ACC112 (cell line): ENCODE measurements around the gene WNT16.

Experiments used
- H2AFZ ChIP-seq: fragments of 200-600 bp; sonication (generic); one replicate; pipeline ENCODE4 v1.6.0; 2017; ENCODE audit warnings: antibody characterized with exemption, low read length; ENCODE audit not compliant: unreplicated experiment
- H3K27ac ChIP-seq: fragments of 200-600 bp; sonication (generic); 2 replicates; pipeline ENCODE4 v1.5.1; 2014; ENCODE audit warnings: low read depth, mild to moderate bottlenecking, antibody characterized with exemption, low read length, moderate library complexity
- H3K27me3 ChIP-seq: fragments of 200-600 bp; sonication (generic); 2 replicates; pipeline ENCODE4 v1.6.1; 2014; ENCODE audit warnings: mild to moderate bottlenecking, antibody characterized with exemption, low read length, moderate library complexity, mixed read lengths; ENCODE audit not compliant: insufficient read depth
- H3K36me3 ChIP-seq: fragments of 200-600 bp; sonication (generic); 2 replicates; pipeline ENCODE4 v1.6.1; 2016; ENCODE audit warnings: mild to moderate bottlenecking, antibody characterized with exemption, low read length, moderate library complexity, mixed read lengths; ENCODE audit not compliant: insufficient read depth
- H3K4me1 ChIP-seq: fragments of 200-600 bp; sonication (generic); one replicate; pipeline ENCODE4 v1.6.1; 2016; ENCODE audit warnings: low read length, mixed read lengths; ENCODE audit not compliant: insufficient read depth, unreplicated experiment, control insufficient read depth
- H3K4me3 ChIP-seq: fragments of 200-600 bp; sonication (generic); 2 replicates; pipeline ENCODE4 v1.5.1; 2014; ENCODE audit warnings: mild to moderate bottlenecking, low read depth, low read length
- H3K79me2 ChIP-seq: fragments of 200-600 bp; sonication (generic); one replicate; pipeline ENCODE4 v1.6.0; 2016; ENCODE audit warnings: low read length; ENCODE audit not compliant: control insufficient read depth, unreplicated experiment, insufficient read depth

The WNT16 gene

DNA sequence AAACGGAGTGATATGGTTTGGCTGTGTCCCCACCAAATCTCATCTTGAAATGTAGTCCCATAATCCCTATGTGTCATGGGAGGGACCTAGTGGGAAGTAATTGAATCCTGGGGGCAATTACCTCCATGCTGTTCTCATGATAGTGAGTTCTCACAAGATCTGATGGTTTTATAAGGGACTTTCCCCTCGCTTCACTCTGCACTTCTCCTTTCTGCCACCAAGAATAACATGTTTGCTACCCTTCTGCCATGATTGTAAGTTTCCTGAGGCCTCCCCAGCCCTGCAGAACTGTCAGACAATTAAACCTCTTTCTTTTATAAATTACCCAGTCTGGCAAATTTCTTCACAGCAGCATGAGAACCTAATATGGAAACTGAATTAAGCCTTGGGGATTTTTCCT, 48.2 kb downstream of the WNT16 start:
- H3K79me2 ChIP-seq: peaks cover 25% of the 10 kb centered on the region
- H3K27ac ChIP-seq: no peak overlapping the region
- peaks cover 37% of the 10 kb centered on the region for H3K36me3 ChIP-seq
- peaks cover 10% of the 10 kb centered on the region for H3K4me1 ChIP-seq
- no peak overlapping the region for H2AFZ ChIP-seq
- H3K4me3 ChIP-seq: no peak overlapping the region
- H3K27me3 ChIP-seq: no peaks in the 10 kb centered on the region

DNA sequence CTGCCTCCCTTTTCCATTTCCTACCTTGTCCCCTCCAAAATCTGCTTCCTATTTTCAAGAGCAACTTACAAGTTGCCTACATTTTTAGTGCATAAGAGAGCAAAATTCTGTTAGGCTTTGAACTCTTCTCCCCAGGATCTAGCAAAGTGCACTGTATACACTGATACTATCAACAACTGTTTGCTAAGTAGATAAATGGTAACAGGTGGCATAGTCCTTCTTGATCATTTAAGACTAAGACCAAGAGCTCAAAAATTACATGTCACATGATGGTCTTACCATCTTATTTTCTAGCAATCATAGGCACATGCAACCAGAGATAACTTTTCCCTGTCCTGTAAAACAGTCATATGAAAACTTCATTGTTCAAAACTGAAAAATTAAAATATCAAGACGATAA, 51.1 kb downstream of the WNT16 start:
- peaks cover 48% of the 10 kb centered on the region for H3K79me2 ChIP-seq
- H2AFZ ChIP-seq: no peak overlapping the region
- no peak overlapping the region for H3K4me3 ChIP-seq
- no peaks in the 10 kb centered on the region for H3K27me3 ChIP-seq
- H3K4me1 ChIP-seq: no peaks in the 10 kb centered on the region
- H3K27ac ChIP-seq: no peak overlapping the region
- H3K36me3 ChIP-seq: peaks cover 31% of the 10 kb centered on the region

DNA sequence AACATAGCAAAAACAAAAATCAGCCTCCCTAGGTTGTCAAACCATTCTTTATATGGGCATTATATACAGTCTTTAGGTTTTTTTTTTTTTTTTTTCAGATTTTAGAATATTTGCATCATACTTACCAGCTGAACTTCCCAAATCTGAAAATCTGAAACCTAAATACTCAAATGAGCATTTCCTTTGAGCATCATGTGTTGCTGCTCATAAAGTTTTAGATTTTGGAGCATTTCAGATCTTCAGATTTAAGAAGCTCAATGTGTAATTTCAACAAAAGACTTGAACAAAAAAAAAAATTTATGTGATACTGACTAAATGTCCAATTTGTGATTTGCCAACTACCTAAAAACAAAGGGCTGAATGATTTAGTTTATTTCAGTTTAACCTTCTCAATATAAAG, 53.7 kb downstream of the WNT16 start:
- peaks cover 20% of the 10 kb centered on the region for H3K36me3 ChIP-seq
- H3K79me2 ChIP-seq: peaks cover 72% of the 10 kb centered on the region
- H3K4me3 ChIP-seq: no peak overlapping the region
- H2AFZ ChIP-seq: no peak overlapping the region
- H3K27me3 ChIP-seq: no peaks in the 10 kb centered on the region
- peaks cover 12% of the 10 kb centered on the region for H3K4me1 ChIP-seq
- no peak overlapping the region for H3K27ac ChIP-seq

DNA sequence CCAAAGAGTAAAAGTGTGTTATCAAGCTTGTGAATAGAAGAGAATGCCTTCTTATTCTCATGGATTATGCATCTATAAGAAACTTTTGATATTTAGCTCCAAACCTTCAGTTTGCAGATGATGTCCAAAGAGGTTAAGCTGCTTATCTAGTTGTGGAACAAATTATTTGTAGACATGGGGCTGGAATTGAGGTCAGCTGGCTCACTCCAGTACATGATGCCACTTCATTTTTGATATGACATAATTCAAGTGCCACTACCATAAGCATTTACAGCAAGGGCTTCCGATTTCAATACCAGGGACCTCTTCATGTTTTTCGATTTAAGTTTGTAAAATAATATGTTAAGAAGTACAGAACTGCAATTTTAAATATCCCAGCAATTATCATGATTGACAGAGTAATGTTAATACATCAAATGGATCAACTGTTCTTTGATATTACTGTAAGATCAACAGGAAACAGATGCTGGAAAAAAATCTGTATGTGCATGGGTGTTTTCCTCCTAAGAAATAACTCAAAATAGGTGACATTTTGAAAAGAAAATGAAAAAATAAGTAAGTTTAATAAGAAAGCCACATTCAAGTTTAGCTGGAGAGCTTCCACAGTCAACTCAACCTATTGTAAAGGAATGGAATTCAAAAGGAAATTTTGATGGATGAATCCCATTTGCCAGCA, 54.6 kb downstream of the WNT16 start:
- H3K4me3 ChIP-seq: no peak overlapping the region
- H3K27me3 ChIP-seq: no peaks in the 10 kb centered on the region
- H3K4me1 ChIP-seq: peaks cover 12% of the 10 kb centered on the region
- peaks cover 81% of the 10 kb centered on the region for H3K79me2 ChIP-seq
- no peak overlapping the region for H3K27ac ChIP-seq
- peaks cover 11% of the 10 kb centered on the region; the same call in 1 of the 2 replicates for H3K36me3 ChIP-seq
- H2AFZ ChIP-seq: no peak overlapping the region

DNA sequence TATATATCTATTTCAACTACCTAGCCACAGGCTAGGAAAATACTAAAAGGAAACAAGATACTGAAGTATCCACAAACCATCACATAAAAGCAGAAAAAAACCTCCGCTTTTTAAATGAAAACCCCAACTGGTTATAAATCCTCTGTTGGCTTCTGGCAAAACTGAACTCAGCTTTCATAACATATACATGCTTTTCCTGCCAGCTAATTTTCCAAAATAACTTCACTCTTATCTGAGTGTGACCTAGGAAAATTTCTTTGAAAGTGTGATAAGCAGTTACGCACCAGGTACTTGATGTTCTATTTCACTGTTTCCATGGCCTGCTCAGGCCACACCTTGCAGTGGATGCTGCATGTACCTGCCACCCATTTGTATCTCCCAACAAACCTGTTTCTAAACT, 55.5 kb downstream of the WNT16 start:
- Histone ChIP-seq H2AFZ (no peak overlapping the region), H3K4me3 (no peak overlapping the region), H3K4me1 (peaks cover 12% of the 10 kb centered on the region), H3K27me3 (no peaks in the 10 kb centered on the region), H3K27ac (no peak overlapping the region), H3K79me2 (peaks cover 88% of the 10 kb centered on the region), H3K36me3 (peaks cover 11% of the 10 kb centered on the region; the same call in 1 of the 2 replicates)

DNA sequence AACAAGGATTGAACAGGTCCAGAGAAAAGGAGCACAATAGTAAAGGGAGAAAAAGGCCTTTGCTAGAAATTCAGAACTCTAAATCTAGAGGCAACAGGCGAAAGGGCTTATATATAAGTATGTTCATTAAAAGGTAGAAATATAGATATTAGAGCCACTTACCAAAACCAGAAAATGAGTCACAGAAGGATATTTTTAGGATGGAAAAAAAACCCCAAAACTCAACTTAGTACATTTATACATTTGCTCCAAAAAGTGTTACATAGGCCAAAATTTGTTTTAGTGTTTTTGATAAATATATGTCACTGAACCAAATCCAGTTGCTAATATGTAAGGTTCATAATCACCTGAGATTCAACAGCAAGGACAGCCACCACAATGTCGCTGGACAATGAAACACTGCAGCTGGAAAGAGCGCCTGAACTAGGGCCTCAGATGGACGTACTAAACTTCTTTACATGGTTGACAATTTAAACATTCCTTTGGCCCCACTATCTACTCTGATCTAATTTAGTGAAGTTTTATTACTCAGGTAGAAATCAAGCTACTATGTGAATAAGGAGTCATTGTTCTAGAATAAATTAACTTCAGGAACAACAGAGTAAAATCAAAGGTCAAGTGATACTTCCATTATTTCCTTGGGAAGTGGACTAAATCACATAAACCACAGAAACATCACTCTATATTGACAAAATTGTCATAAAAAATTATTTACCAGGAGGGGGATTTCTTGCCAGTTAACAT, 56.4 kb downstream of the WNT16 start:
- no peak overlapping the region for H3K4me3 ChIP-seq
- H3K79me2 ChIP-seq: peaks cover 88% of the 10 kb centered on the region
- peaks cover 12% of the 10 kb centered on the region for H3K4me1 ChIP-seq
- H2AFZ ChIP-seq: no peak overlapping the region
- H3K27me3 ChIP-seq: no peaks in the 10 kb centered on the region
- H3K27ac ChIP-seq: no peak overlapping the region
- H3K36me3 ChIP-seq: peaks cover 6% of the 10 kb centered on the region; the same call in 1 of the 2 replicates

DNA sequence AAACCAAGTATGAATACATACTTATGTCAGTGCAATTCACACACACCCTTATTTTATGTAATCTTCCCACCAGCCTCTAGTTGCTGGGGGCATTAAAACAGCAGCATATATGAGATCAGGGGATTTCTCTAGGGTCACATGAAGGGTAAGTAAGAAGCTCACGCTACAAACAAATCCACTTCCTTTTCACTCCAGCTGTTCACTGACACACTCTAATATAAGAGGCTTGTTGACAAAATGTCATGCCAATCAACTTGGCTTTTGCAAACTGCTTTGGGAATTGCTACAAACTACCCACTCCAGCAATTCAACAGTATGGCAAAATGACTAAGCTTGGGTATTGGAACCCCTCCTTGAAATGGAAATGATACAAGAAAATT, 57.0 kb downstream of the WNT16 start:
- H3K36me3 ChIP-seq: peaks cover 5% of the 10 kb centered on the region; the same call in 1 of the 2 replicates
- no peak overlapping the region for H2AFZ ChIP-seq
- no peak overlapping the region for H3K4me3 ChIP-seq
- peaks cover 12% of the 10 kb centered on the region for H3K4me1 ChIP-seq
- no peak overlapping the region for H3K27ac ChIP-seq
- peaks cover 91% of the 10 kb centered on the region for H3K79me2 ChIP-seq
- no peaks in the 10 kb centered on the region for H3K27me3 ChIP-seq

DNA sequence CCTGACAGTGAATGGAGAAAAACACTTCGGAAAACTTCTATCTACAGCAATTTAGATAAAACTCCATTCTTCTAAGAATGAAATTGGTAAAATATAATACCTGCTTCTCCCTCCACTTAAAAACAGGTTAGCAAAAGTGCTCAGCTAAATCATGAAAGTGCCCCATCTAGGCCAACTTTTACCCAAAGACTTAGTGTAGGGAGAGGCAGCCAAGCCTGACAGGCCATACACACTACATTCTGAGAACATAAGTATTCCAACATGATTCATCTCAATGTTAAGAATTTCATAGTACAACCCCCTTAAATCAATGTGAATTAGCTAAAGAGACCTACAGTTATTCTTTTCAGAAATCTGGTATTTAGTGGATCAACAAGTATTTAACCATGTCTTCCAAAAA, 60.1 kb downstream of the WNT16 start:
- no peak overlapping the region for H3K4me3 ChIP-seq
- H3K27ac ChIP-seq: no peak overlapping the region
- H3K79me2 ChIP-seq: peaks cover 97% of the 10 kb centered on the region
- peaks cover 12% of the 10 kb centered on the region for H3K4me1 ChIP-seq
- no peaks in the 10 kb centered on the region for H3K27me3 ChIP-seq
- H3K36me3 ChIP-seq: peaks cover 10% of the 10 kb centered on the region; the same call in 1 of the 2 replicates
- H2AFZ ChIP-seq: no peak overlapping the region

DNA sequence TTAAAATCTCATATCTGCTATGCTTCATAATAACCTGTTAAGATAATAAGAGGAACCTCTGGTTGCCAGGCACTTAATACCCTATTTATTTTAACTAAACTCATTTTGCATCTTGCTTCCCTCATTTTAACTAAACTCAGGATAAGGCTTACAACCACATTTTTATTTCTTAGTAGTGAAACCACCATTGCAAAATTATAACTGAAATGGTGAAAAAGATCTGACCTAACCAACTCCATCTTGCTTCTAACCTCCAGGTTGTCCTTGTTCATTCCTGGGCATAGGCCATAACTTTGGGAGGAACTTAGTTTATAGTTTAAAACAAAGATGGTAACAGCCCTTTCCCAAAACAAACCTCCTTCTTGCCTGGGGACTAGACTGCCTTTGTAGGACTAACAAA, 61.3 kb downstream of the WNT16 start:
- peaks cover 10% of the 10 kb centered on the region; the same call in 1 of the 2 replicates for H3K36me3 ChIP-seq
- no peak overlapping the region for H2AFZ ChIP-seq
- H3K27me3 ChIP-seq: no peaks in the 10 kb centered on the region
- peaks cover 19% of the 10 kb centered on the region for H3K4me1 ChIP-seq
- no peak overlapping the region for H3K4me3 ChIP-seq
- H3K79me2 ChIP-seq: peaks cover 96% of the 10 kb centered on the region
- H3K27ac ChIP-seq: no peak overlapping the region

DNA sequence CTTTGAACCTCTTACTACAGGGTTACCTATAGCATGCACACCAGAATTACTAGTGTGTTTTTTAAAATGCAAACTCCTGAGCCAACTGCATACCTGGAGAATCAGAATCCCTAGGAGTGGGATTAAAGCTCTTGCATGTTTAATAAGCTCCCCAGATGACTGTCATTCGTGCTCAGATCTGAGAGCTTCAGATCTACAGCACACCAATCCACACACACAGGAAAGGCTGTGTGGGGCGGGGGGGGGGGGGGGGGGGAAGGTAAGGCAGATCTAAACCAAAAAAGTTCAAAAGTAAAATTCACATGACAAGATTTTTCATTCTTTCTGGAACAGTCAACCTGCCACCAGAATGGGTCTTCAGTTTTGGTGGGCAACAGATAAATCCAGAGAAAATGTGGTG, 61.8 kb downstream of the WNT16 start:
- Histone ChIP-seq H3K27me3 (no peaks in the 10 kb centered on the region), H3K36me3 (peaks cover 10% of the 10 kb centered on the region; the same call in 1 of the 2 replicates), H2AFZ (no peak overlapping the region), H3K4me1 (peaks cover 14% of the 10 kb centered on the region), H3K4me3 (no peak overlapping the region), H3K79me2 (peaks cover 95% of the 10 kb centered on the region), H3K27ac (no peak overlapping the region)
